Activated T-helper 1 cell treated with anti-CD3 and anti-CD28 coated beads, Interleukin-12 subunit alpha, Interleukin-12 subunit beta, Interleukin-2, Interleukin-4 antibody, amounts not matched to agents 30 ng/mL and 10 ng/mL and 1 ng/mL, durations not matched to agents 14 hours and 24 hours and 36 hours (primary cell): ENCODE results near the gene PXDN. TPM values are rescaled to one million over a fixed set of nuclear protein-coding genes. Genes with fewer than 3 reads are reported as not detected.

Experiments
- DNase-seq: peaks from one replicate; pipeline ENCODE4 v3.0.0; 2021; ENCODE audit warnings: low spot score
- H3K27ac Mint-ChIP-seq: one replicate; pipeline ENCODE4 v1.8.0; 2021; ENCODE audit warnings: mild to moderate bottlenecking, mixed read lengths
- H3K27me3 Mint-ChIP-seq: one replicate; pipeline ENCODE4 v1.8.0; 2022; ENCODE audit warnings: mild to moderate bottlenecking, moderate library complexity, mixed read lengths; ENCODE audit not compliant: insufficient read depth
- H3K36me3 Mint-ChIP-seq: one replicate; pipeline ENCODE4 v1.8.0; 2021; ENCODE audit warnings: low read depth, mixed read lengths
- H3K4me1 Mint-ChIP-seq: one replicate; pipeline ENCODE4 v1.8.0; 2021; ENCODE audit warnings: low read depth, mixed read lengths
- H3K4me3 Mint-ChIP-seq: one replicate; pipeline ENCODE4 v1.8.0; 2021; ENCODE audit warnings: mild to moderate bottlenecking, moderate library complexity, mixed read lengths
- H3K9me3 Mint-ChIP-seq: one replicate; pipeline ENCODE4 v1.8.0; 2021; ENCODE audit warnings: mixed read lengths
- intact Hi-C: fragments of 100-400 bp; cut with micrococcal nuclease; formaldehyde crosslinking; loops from one replicate; pipeline ENCODE4 v1.15.1; 2024
- total RNA-seq: library from RNA; stranded (reverse); gene quantifications from 2 replicates; pipeline ENCODE4 v1.2.3, GENCODE V29; 2022

PXDN gene
- total RNA-seq, 1 donor from 2014 or later: 1.7 TPM

- Mint-ChIP-seq H3K27me3 (no peaks in the 10 kb centered on the region), H3K4me3 (no peak overlapping the region), H3K36me3 (no peaks in the 10 kb centered on the region), H3K9me3 (no peaks in the 10 kb centered on the region), H3K27ac (no peak overlapping the region), H3K4me1 (no peaks in the 10 kb centered on the region)
- DNase-seq: no peak
- intact Hi-C loops: no loop called here
Measured at GRCh38 chr2:1678609-1679008, 65.7 kb downstream of the PXDN start.

GRCh38 chr2:1677821-1678165, 66.5 kb downstream of the PXDN start:
- DNase-seq: no peak
- intact Hi-C loops: no loop called here
- Mint-ChIP-seq H3K9me3 (no peaks in the 10 kb centered on the region), H3K4me1 (no peaks in the 10 kb centered on the region), H3K27ac (no peak overlapping the region), H3K27me3 (no peaks in the 10 kb centered on the region), H3K36me3 (no peaks in the 10 kb centered on the region), H3K4me3 (no peak overlapping the region)

GRCh38 chr2:1676913-1677820, 67.1 kb downstream of the PXDN start:
- H3K27ac Mint-ChIP-seq: no peak overlapping the region
- no peaks in the 10 kb centered on the region for H3K36me3 Mint-ChIP-seq
- H3K27me3 Mint-ChIP-seq: no peaks in the 10 kb centered on the region
- no peak for DNase-seq
- no peaks in the 10 kb centered on the region for H3K9me3 Mint-ChIP-seq
- intact Hi-C loops: no loop called here
- no peak overlapping the region for H3K4me3 Mint-ChIP-seq
- H3K4me1 Mint-ChIP-seq: no peaks in the 10 kb centered on the region

- no peaks in the 10 kb centered on the region for H3K9me3 Mint-ChIP-seq
- intact Hi-C loops: no loop called here
- H3K27me3 Mint-ChIP-seq: no peaks in the 10 kb centered on the region
- H3K27ac Mint-ChIP-seq: no peak overlapping the region
- H3K36me3 Mint-ChIP-seq: no peaks in the 10 kb centered on the region
- DNase-seq: no peak
- no peak overlapping the region for H3K4me3 Mint-ChIP-seq
- no peaks in the 10 kb centered on the region for H3K4me1 Mint-ChIP-seq
Measured at GRCh38 chr2:1676091-1676912, 68.0 kb downstream of the PXDN start.

- intact Hi-C loops: no loop called here
- no peaks in the 10 kb centered on the region for H3K27me3 Mint-ChIP-seq
- no peak for DNase-seq
Measured at GRCh38 chr2:1675633-1676032, 68.7 kb downstream of the PXDN start.

GRCh38 chr2:1674766-1675397, 69.4 kb downstream of the PXDN start:
- Mint-ChIP-seq H3K36me3 (no peaks in the 10 kb centered on the region), H3K9me3 (no peaks in the 10 kb centered on the region), H3K4me1 (no peaks in the 10 kb centered on the region), H3K4me3 (no peak overlapping the region), H3K27ac (no peak overlapping the region), H3K27me3 (no peaks in the 10 kb centered on the region)
- no peak for DNase-seq
- intact Hi-C loops: no loop called here

More at GRCh38 chr2:1675633-1676032, 68.7 kb downstream of the PXDN start:
- Mint-ChIP-seq H3K27ac (no peak overlapping the region), H3K9me3 (no peaks in the 10 kb centered on the region), H3K4me3 (no peak overlapping the region), H3K36me3 (no peaks in the 10 kb centered on the region), H3K4me1 (no peaks in the 10 kb centered on the region)

GRCh38 chr2:1674276-1674675, 70.0 kb downstream of the PXDN start:
- no peak overlapping the region for H3K4me3 Mint-ChIP-seq
- no peak for DNase-seq
- no peaks in the 10 kb centered on the region for H3K9me3 Mint-ChIP-seq
- intact Hi-C loops: no loop called here
- no peak overlapping the region for H3K27ac Mint-ChIP-seq
- H3K4me1 Mint-ChIP-seq: no peaks in the 10 kb centered on the region
- H3K36me3 Mint-ChIP-seq: no peaks in the 10 kb centered on the region
- H3K27me3 Mint-ChIP-seq: no peaks in the 10 kb centered on the region

GRCh38 chr2:1673160-1673944, 71.0 kb downstream of the PXDN start:
- Mint-ChIP-seq H3K36me3 (no peaks in the 10 kb centered on the region), H3K4me1 (no peaks in the 10 kb centered on the region), H3K27me3 (no peaks in the 10 kb centered on the region), H3K9me3 (no peaks in the 10 kb centered on the region), H3K4me3 (no peak overlapping the region), H3K27ac (no peak overlapping the region)
- intact Hi-C loops: no loop called here
- DNase-seq: no peak

- Mint-ChIP-seq H3K27ac (no peak overlapping the region), H3K27me3 (no peaks in the 10 kb centered on the region), H3K9me3 (no peaks in the 10 kb centered on the region), H3K36me3 (no peaks in the 10 kb centered on the region), H3K4me3 (no peak overlapping the region), H3K4me1 (no peaks in the 10 kb centered on the region)
- DNase-seq: no peak
- intact Hi-C loops: no loop called here
Measured at GRCh38 chr2:1672738-1673137, 71.6 kb downstream of the PXDN start.

GRCh38 chr2:1671916-1672315, 72.4 kb downstream of the PXDN start:
- no peaks in the 10 kb centered on the region for H3K36me3 Mint-ChIP-seq
- intact Hi-C loops: no loop called here
- no peak for DNase-seq
- no peaks in the 10 kb centered on the region for H3K9me3 Mint-ChIP-seq
- no peaks in the 10 kb centered on the region for H3K4me1 Mint-ChIP-seq
- H3K27ac Mint-ChIP-seq: no peak overlapping the region
- H3K27me3 Mint-ChIP-seq: no peaks in the 10 kb centered on the region
- no peak overlapping the region for H3K4me3 Mint-ChIP-seq

- no peak overlapping the region for H3K27ac Mint-ChIP-seq
- H3K4me3 Mint-ChIP-seq: no peak overlapping the region
- H3K36me3 Mint-ChIP-seq: no peaks in the 10 kb centered on the region
- no peaks in the 10 kb centered on the region for H3K9me3 Mint-ChIP-seq
- no peak for DNase-seq
- H3K27me3 Mint-ChIP-seq: no peaks in the 10 kb centered on the region
- H3K4me1 Mint-ChIP-seq: no peaks in the 10 kb centered on the region
- intact Hi-C loops: no loop called here
Measured at GRCh38 chr2:1670636-1671035, 73.7 kb downstream of the PXDN start.

GRCh38 chr2:1665761-1666505, 78.4 kb downstream of the PXDN start:
- intact Hi-C loops: no loop called here
- H3K4me3 Mint-ChIP-seq: no peak overlapping the region
- no peaks in the 10 kb centered on the region for H3K4me1 Mint-ChIP-seq
- no peaks in the 10 kb centered on the region for H3K27me3 Mint-ChIP-seq
- H3K9me3 Mint-ChIP-seq: no peaks in the 10 kb centered on the region
- no peaks in the 10 kb centered on the region for H3K36me3 Mint-ChIP-seq
- H3K27ac Mint-ChIP-seq: no peak overlapping the region
- DNase-seq: no peak
